HS-27A (cell line): ENCODE measurements around the gene KHK.
"Not testable (repeated sequence)": the region's sequence is repeated elsewhere in the genome, so short reads cannot be mapped to it uniquely, and the experiment has no call there.

ENCODE experiments used
- DNase-seq: peaks from one replicate; pipeline ENCODE4 v3.0.0-alpha.2; 2012; ENCODE audit warnings: low read depth, missing footprints

Gene KHK

GRCh38 chr2:27097341-27097740 is 10.8 kb downstream of the KHK start:
- DNase-seq: no peak

DNA sequence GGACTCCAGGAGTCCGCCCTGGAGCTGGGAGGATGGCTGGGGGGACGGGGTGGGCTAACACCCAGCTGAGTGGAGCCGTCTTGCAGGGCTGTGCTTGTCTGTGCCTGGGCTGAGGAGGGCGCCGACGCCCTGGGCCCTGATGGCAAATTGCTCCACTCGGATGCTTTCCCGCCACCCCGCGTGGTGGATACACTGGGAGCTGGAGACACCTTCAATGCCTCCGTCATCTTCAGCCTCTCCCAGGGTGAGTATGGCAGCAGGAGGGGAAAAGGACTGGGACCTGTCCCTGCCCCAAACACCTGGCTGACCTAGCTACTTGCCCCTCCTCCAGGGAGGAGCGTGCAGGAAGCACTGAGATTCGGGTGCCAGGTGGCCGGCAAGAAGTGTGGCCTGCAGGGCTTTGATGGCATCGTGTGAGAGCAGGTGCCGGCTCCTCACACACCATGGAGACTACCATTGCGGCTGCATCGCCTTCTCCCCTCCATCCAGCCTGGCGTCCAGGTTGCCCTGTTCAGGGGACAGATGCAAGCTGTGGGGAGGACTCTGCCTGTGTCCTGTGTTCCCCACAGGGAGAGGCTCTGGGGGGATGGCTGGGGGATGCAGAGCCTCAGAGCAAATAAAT is 12.9 kb downstream of the KHK start:
- no peak for DNase-seq

DNA sequence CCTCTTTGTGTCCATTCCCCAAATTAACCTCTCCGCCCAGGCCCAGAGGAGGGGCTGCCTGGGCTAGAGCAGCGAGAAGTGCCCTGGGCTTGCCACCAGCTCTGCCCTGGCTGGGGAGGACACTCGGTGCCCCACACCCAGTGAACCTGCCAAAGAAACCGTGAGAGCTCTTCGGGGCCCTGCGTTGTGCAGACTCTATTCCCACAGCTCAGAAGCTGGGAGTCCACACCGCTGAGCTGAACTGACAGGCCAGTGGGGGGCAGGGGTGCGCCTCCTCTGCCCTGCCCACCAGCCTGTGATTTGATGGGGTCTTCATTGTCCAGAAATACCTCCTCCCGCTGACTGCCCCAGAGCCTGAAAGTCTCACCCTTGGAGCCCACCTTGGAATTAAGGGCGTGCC is 13.5 kb downstream of the KHK start:
- no peak for DNase-seq

GRCh38 chr2:27102329-27102728 is 15.8 kb downstream of the KHK start:
- DNase-seq: no peak

GRCh38 chr2:27105981-27106380 is 19.4 kb downstream of the KHK start:
- no peak for DNase-seq

DNA sequence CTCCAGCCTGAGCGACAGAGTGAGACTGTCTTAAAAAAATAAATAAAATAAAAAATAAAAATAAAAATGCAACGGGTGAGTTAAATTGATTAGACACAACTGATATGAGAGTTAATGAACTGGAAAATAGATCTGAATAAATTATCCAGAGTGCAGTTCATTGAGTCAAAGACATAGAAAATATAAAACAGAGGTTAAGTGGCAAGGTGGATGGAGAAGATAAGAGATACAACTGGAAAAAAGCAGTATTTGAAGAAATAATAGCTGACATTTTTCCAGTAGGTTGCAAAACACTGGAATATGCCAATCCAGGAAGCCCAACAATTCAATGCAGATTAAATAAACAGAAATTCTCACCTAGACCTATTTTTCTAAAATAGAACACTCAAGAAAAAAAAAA is 21.6 kb downstream of the KHK start:
- no peak for DNase-seq

GRCh38 chr2:27109083-27109482 is 22.5 kb downstream of the KHK start:
- no peak for DNase-seq

DNA sequence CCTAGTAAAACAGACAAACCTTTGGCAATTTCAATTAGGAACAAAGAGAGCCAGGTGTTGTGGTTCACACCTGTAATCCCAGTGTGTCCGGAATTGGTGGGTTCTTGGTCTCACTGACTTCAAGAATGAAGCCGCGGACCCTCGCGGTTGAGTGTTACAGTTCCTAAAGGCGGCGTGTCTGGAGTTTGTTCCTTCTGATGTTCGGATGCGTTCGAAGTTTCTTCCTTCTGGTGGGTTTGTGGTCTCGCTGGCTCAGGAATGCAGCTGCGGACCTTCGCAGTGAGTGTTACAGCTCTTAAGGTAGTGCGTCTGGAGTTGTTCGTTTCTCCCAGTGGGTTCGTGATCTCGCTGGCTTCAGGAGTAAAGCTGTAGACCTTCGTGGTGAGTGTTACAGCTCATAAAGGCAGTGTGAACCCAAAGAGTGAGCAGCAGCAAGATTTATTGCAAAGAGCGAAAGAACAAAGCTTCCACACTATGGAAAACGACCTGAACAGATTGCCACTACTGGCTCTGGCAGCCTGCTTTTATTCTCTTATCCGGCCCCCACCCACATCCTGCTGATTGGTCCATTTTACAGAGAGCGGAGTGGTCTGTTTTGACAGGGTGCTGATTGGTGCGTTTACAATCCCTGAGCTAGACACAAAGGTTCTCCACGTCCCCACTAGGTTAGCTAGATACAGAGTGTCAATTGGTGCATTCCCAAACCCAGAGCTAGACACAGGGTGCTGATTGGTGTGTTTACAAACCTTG is 24.2 kb downstream of the KHK start:
- not testable (repeated sequence) for DNase-seq

DNA sequence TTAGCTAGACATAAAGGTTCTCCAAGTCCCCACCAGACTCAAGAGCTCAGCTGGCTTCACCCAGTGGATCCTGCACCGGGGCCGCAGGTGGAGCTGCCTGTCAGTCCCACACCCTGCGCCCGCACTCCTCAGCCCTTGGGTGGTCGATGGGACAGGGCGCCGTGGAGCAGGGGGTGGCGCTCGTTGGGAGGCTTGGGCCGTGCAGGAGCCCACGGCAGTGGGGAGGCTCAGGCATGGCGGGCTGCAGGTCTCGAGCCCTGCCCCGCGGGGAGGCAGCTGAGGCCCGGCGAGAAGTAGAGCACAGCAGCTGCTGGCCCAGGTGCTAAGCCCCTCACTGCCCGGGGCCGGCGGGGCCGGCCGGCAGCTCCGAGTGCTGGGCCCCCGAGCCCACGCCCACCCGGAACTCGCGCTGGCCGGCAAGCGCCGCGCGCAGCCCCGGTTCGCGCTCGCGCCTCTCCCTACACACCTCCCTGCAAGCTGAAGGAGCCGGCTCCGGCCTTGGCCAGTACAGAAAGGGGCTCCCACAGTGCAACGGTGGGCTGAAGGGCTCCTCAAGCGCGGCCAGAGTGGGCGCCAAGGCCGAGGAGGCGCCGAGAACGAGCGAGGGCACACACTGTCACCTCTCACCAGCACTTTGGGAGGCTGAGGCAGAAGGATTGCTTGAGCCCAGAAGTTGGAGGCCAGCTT is 25.0 kb downstream of the KHK start:
- not testable (repeated sequence) for DNase-seq

GRCh38 chr2:27115519-27115918 is 28.9 kb downstream of the KHK start:
- no peak for DNase-seq

DNA sequence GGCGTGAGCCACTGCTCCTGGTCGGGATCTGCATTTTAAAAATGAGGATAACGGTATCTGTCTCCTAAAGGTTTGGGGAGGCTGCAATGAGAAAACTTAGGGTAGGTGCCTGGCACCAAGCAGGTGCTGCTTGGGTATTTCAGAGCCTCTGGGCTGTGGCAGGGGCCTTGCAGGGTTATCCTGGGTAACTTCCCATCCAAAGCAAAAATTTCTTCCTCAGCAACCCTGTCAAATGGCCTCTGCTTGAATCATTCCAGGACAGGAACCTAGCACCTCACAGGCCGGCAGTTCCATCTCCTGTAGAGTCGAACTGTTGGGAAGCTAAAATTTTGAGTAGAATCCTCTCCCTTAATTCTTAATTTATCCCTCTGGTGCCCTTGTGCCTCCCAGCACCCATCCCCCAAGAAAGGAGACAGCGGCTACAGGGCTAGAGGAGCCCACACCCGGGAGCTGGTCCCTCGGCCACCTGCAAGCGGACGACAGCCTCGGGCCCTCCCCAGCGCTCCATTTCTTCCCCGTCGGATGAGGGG is 31.5 kb downstream of the KHK start:
- DNase-seq: no peak

GRCh38 chr2:27118525-27119329 is 32.2 kb downstream of the KHK start, which contains the start of gene CGREF1:
CGREF1 (minus strand) TSS chr2:27119128; CDS start chr2:27104366, 14,762 bp downstream.
- no peak for DNase-seq

DNA sequence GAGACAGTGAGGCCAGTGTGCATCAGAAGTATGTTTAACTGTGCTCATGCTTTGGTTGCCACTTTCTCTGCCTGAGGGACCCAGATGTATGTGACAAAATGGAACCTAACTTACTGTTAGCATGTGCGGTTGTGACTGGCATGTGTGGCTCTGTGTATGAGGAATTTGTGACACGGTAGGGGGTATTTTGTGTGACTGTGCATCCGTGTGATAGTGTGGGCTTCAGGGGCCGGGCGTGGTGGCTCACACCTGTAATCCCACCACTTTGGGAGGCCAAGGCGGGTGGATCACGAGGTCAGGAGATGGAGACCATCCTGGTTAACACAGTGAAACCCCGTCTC is 32.7 kb downstream of the KHK start:
- not testable (repeated sequence) for DNase-seq

- no peak for DNase-seq
These were observed 35.3 kb downstream of the KHK start for GRCh38 chr2:27121906-27122305.

GRCh38 chr2:27122791-27123190 is 36.2 kb downstream of the KHK start:
- DNase-seq: no peak

- DNase-seq: no peak
These were observed 37.0 kb downstream of the KHK start, which contains the start of gene ABHD1 for GRCh38 chr2:27123302-27124150. ABHD1 (plus strand) TSS chr2:27123815; CDS start chr2:27123949, 134 bp downstream.

- DNase-seq: no peak
These were observed 38.5 kb downstream of the KHK start for GRCh38 chr2:27125104-27125503.

GRCh38 chr2:27126252-27126710 is 39.7 kb downstream of the KHK start:
- DNase-seq: no peak

DNA sequence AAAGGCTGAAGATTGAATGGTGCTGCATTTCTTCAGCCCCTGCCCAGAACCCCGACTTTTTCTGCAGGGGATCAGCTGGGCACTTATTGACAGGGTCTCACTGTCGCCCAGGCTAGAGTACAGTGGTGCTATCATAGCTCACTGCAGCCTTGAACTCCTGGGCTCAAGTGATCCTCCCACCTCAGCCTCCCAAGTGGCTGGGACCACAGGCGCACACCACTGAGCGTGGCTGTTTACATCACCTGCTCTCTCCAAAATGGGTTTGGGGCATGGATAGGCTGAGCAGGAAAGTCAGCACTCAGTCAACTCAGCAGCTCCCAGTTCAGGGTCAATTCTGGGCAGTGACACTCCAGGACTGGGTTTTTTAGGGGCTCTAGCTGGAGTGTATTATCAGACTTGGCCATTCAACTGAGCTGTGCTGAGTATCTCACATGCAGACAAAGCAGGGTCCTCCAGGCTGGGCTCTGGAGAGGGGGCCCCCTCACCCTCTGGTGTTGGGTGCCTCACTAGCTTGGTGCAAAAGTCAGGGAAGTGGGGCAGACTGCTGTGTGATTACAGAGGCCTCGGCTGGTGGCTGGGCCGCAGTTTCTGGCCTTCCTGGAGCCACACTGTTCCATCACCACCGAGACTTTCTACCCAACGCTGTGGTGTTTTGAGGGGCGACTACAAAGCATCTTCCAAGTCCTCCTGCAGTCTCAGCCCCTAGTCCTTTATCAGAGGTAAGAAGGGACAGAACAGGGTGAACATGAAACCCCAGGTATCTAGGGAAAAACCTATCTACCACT is 41.5 kb downstream of the KHK start:
- no peak for DNase-seq
